Urothelium cell line (cell line): ENCODE results near the gene ZFX.
"Not testable (repeated sequence)": the region's sequence is repeated elsewhere in the genome, so short reads cannot be mapped to it uniquely, and the experiment has no call there.

Experiments used
- DNase-seq: peaks from one replicate; pipeline ENCODE4 v3.0.0; 2011; ENCODE audit warnings: low spot score, mixed read lengths
- FAIRE-seq: peaks from 2 replicates; lab custom pipeline; 2011; peaks lifted over from hg19 to GRCh38; lab: Jason Lieb, UNC

The ZFX gene

DNA sequence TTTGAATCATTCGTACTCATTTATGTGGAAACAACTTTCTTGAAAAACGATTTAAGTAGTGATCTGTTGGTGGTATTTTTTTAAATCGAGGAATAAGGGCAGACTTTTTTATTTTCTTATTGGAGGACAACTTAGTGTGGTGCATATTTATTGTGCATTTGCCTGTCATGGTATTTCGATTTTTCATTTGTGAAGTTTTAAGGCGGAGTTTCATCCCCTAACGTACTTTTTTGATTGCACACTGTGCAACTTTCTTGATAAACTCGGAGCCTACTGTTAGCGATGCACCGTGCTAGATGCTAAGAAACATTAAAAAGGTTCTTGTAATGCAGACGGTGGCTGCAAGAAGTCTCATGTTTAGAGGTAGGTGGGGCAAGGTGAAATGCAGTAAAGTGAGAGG lies 1.4 kb downstream of the ZFX start:
- DNase-seq (no peak), FAIRE-seq (no peak)

DNA sequence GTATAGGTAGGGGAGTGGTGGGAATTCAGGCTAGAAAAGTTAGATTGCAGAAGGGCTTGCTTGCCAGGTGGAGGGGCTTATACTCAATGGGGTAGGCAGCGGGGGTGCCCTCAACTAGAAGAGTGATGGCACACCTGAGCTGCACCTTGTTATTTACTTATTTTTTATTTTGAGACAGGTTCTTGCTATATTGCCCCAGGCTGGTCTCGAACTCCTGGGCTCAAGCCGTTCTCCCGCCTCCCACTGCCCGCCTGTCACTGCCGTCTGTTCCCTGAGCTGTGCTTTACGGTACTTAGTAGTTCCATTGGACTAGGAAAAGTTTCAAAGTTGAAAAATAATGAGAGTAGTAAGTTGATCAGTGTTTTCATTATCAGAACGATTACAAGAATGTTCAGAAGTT lies 2.0 kb downstream of the ZFX start:
- FAIRE-seq = no peak
- no peak for DNase-seq

DNA sequence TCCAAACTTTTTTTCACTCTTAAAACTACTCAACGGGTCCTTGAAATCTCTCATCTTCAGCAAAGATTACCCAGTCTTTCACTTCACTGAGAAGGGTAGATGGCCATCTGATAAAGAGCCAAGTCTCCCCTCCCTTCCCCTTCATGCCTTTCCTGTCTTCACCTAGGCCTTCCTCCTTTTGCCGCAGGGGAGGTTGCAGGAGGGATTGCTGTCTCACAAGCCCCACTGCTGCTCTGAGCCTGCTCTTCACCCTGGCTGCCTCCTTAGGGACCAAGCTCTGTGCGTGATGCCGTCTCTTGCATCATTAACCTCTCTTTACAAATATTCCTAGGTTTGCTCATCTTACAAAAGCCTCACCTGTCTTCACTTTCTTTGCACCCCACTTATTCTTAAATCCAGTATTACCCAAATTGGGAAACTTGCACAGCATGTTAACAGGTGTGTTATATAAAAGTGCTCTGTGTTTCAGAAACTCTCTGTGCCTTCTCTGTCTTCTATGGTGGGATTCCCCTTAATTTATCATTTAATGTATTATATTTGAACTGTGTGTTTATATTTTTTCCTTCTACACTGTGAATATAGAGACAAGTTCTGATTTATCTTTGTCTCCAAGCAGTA lies 3.8 kb downstream of the ZFX start:
- DNase-seq (no peak), FAIRE-seq (no peak)

DNA sequence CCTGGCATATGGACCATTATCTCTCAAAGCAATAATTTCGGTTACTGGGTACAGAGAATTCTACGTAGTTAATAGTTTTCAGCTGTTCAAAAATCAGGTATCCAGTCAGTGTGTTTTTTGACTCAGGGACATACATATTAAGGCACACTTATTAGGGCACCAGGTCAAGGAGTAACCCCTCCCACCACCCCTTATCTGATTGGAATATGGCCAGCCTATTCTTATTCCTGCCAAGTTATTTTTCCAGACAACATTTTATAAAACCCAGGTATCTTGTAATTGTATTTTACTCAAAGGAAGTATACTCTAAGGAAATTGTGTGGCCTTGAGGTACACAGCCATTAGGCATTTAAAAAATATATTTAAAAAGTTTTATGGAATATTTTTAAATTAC lies 4.3 kb downstream of the ZFX start:
- no peak for DNase-seq
- FAIRE-seq = no peak

DNA sequence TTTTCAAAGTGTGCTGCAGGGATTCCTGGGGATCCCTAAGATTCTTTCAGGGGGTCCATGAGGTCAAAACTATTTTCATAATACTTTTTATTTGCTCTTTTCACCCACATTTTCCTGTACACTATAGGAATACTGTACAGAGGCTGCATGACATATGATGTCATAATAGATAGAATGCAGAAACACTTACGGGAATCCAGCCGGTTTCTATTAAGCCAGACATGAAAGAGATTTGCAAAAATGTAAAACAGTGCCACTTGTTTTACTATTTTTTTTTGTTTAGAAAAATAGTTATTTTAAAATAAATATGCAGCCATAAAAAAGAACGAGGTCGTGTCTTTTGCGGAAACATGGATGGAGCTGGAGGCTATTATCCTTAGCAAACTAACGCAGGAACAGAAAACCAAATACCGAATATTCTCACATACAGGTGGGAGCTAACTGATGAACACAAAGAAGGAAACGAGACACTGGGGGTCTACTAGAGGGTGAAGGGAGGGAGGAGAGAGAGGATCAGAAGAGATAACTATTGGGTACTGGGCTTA lies 5.0 kb downstream of the ZFX start:
- FAIRE-seq (no peak), DNase-seq (no peak)

DNA sequence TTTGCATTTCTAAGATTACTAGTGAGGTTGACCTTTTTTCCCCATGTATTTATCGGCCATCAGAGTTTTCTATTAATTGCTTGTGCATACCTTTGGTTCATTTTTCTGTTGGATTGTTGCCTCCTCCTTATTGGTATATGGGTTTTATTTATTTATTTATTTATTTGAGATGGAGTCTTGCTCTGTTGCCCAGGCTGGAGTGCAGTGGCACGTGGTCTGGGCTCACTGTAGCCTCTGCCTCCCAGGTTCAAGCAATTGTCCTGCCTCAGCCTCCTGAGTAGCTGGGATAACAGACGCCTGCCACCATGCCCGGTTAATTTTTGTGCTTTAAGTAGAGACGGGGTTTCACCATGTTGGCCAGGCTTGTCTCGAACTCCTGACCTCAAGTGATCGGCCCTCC lies 6.2 kb downstream of the ZFX start:
- FAIRE-seq, DNase-seq: not testable (repeated sequence)

DNA sequence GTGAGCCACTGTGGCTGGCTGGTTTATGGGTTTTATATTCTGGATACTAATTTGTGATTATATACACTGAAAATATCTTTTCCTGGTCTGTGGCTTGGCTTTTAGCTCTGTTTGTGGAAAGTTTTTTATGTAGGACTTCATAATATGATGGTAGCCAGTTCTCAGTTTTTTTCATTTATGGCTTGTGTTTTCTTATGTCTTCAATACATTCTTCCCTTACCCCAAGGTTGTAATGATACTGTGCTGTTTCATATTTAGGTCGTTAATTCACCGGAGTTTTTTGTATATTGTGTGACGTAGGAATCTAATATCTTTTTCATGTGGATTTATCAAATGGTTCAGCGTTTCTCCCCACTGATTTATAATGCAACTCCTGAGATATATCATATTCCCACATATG lies 6.6 kb downstream of the ZFX start:
- FAIRE-seq = no peak

DNA sequence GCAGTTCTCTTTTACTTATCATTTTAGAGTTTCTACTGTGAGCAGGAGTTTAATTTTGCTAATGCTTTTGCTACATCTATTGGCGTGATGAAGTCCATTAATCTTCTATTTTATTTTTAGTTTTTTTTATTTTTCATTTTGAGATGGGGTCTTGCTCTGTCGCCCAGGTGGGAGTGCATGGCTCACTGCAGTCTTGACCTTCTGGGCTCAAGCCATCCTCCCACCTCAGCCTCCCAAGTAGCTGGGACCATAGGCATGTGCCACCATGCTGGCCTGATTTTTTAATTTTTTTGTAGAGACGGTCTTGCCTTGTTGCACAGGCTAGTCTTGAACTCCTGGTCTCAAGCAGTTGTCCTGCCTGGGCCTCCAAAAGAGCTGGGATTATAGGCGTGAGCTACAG lies 9.4 kb downstream of the ZFX start:
- FAIRE-seq (no peak), DNase-seq (no peak)

More for the DNA sequence above, 6.6 kb downstream of the ZFX start:
- DNase-seq = no peak

DNA sequence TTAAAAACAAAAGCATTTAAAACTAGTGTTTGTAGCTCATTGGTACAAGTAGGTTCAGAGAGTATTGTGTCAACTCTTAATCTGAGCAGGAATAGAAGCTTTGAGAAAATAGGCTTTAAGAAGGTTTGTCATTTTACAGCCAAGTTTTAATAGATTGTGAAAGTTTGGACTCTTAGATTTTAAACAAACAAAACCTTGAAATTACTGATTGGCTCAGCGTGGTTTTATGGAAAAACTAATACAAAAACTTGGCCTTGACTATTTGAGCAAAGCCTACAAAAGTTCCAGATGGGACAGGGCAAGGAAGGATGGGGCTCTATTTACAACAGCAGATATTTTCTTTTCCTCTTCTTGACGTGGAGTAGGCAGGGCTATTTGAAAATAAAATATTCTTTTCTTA lies 16.5 kb downstream of the ZFX start:
- DNase-seq (no peak), FAIRE-seq (no peak)

DNA sequence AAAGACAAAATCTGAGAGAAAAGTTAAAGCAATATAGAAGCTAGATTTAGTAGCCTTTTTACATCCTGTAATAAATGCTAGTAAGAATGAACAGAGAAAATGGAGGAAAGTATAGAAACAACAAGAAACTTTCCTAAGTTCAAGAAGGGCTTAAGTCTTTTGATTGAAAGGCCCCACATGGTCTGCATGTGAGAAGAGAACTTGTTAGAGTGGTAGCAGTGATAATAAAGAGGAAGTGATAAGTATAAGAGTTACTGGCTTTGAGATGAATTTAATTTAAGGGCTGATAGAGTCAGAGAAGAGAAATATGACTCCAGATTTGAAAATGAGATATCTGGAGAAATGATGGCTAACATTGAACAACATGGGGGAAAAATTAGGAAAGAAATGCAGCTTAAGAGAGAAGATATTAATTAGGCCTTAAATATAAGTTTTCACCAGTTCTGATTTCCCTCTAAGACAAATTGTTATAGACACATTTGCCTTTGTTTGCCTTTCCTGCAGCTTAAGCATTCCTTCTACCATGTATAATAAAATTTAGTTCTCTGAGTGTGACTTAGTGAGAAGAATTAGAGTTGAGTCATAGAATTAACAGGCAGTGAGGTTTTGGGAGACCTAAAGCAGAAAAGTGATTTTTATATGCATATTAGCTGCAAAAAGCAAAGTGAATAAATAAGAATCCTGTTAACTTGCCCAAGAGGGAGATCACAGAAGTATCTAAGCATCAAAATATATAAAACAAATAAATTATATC lies 18.4 kb downstream of the ZFX start:
- FAIRE-seq (no peak), DNase-seq (no peak)

DNA sequence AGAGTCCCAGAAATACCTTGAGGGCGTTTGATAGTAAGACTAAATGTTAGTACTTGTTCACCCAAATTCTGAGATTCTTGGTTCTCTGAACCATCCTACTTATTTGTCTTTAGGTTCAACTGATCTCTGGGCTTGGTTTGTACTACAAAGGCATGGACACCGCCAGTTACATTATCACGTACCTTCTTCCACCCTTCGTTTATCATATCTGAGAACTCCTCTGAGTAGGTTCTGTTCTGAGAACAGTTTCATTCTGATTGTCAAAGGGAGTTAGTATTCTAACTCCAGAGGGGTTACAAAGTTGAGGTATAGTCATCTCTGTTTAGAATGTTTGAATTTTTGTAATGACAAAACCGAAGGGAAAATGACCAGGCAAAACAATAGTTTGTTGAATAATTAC lies 19.3 kb downstream of the ZFX start:
- FAIRE-seq (no peak), DNase-seq (no peak)

DNA sequence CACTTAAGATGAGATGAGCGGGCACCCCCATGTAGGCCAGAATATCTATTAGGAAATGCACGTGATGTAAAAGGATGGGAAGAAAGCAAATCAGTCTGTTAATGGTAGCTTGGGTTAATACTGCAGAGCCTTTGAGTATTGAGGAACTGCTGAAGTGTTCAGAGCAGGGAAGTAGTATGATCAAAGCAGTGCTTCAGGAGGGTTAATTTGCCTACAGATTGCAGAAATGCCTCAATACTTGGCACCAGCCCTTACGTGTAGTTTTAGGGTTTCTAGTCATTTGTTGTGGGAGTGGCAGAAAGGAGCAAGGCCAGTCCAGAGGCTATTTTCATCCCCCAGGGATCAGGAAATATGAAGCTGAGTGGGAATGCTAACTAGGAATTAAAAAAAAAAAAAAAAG lies 19.7 kb downstream of the ZFX start:
- DNase-seq (no peak), FAIRE-seq (no peak)

DNA sequence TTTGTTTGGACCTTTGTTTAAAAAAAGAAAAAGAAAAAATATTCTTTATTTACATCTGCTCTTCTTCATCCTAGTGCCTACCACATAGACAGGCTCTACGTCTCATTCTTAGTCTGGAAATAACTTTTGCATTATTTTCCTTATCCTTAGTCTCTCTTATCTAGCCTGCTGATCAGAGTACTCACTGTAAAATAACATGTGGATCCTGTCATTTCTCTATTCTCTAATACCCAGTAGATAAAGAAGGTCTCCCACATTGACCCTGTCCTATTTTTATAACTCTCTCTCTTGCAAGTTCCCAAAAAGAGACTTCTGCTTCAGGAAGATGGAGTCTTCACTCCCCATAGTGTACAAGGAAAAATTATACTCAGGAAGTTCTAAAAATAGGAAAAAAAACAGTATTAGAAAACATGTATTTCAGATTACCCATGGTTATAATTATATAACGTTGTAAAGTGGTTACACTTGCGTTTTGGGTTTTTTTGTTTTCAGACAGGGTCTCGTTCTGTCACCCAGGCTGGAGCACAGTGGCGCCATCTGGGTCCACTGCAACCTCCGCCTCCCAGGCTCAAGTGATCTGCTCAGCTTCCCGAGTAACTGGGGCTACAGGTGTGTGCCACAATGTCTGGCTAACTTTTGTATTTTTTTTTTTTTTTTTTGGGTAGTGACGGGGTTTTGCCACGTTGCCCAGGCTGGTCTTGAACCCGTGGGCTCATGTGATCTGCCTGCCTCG lies 23.8 kb downstream of the ZFX start:
- no peak for FAIRE-seq
- no peak for DNase-seq

DNA sequence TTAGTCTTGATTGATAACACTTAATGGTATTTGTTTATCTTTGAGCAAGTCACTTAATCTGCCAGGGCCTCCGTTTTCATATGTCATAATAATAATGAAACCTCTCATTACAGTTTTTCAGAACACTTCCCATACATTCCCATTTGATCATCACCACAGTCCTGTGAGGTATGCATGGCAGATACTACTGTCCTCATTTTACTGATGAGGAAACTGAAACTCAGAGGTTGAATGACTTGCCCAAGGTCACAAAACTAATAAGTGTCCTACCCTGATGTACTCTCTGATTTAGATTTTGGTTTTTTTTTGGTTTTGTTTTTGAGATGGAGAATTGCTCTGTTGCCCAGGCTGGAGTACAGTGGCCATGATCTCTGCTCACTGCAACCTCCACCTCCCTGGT lies 25.7 kb downstream of the ZFX start:
- FAIRE-seq = no peak
- no peak for DNase-seq

DNA sequence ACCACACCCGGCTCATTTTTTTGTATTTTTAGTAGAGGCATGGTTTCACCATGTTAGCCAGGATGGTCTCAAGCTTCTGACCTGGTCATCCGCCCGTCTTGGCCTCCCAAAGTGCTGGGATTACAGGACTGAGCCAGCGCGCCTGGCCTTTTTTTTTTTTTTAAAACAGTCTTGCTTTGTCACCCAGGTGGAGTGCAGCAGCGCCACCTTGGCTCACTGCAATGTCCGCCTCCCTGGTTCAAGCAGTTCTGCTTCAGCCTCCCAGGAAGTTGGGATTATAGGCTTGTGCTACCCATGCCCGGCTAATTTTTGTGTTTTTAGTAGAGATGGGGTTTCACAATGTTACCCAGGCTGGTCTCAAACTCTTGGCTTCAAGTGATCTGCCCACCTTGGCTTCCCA lies 28.9 kb downstream of the ZFX start:
- DNase-seq = no peak
- FAIRE-seq = no peak

DNA sequence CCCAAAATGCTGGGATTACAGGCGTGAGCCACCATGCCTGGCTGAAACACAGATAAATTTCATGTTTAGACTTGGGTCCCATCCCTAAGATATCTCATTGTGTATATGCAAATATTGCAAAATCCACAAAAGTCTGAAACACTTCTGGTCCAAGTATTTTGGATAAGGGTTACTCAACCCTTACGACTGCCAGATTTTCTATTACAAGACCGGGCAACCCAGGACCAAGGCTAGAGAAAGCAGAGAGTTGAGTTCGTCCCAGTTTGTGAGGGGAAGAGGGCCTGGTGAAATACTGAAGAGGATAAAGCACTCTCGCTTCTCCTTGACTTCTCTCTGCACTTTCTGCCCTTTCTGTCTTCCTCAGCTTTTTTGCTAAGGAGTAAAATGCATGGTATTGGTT lies 34.5 kb downstream of the ZFX start:
- DNase-seq = no peak
- no peak for FAIRE-seq

DNA sequence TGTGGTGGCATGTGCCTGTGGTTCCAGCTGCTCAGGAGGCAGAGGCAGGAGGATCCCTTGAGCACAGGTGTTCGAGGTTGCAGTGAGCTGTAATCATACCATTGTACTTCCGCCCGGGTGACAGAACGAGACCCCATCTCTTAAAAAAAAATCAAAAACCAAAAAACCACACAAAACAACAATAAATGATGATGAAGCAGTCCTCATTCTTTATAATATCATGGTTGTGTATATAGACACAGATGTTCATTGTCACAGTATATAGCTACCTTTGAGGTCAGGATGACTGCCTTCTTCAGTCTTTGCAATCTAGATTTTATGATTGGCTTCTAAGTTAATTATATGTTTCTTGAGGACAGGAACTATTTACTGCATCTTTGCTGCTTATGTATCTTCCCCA lies 37.0 kb downstream of the ZFX start:
- FAIRE-seq = no peak
- DNase-seq = no peak

DNA sequence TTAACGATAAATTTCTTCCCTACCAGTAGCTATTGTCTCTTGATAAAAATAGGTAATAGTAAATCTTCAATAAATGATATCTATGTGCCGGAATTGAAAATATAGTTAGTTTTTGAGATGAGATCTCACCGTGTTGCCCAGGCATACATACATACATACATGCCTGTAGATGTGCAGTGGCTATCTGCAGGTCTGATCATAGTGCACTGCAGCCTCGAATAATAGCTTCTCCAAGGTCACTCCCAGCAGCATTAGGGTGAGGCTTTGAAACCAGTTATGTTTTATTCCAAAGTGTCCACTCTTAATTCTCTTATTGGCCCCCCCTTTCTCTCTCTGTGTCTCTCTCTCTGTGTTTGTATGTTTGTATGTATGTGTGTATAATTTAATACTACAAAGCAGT lies 37.5 kb downstream of the ZFX start:
- FAIRE-seq (no peak), DNase-seq (no peak)

DNA sequence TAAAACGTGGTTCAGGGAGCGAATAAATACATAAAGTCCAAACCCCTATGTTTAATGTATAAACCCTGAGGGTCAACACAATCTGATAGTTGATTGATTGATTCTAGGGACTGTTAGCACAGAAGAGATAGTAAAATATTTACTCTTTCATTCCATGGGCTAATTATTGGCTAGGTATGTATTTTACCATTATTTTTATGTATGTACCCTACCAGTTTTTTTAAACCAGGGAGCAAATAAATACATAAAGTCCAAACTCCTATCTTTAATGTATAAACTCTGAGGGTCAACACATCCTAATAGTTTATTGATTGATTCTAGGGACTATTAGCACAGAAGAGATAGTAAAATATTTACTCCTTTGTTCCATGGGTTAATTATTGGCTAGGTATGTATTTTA lies 40.0 kb downstream of the ZFX start:
- DNase-seq (no peak), FAIRE-seq (no peak)

DNA sequence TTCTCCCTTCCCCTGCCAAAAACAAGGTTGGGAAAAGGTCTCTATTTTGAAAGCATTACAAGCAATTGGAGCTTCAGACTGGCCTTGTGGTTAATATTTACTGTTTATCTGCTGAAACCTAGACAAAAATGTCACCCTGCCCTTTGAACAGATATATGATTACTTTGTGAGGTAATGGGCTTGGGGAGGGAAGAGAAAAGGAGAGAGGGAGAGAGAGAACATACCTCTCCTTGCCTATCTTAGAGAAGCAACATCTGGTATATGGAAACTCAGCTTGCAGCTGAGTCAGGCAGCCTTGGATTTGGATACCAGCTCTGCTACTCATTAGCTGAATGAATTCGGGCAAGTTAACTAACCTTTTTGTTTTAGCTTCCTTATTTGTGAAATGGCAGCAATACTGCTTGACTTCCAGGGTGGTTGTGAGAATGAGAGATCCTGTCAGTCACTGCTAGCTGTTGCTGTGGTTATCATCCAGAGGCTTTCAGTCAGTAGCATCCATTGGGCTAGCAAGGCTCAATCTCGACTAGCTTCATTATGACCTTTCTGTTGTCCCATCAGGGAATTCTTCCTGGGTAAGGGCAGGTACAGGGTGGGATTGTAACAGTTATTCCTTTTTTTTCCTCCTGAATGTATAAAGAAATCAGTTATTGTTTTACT lies 41.1 kb downstream of the ZFX start:
- no peak for FAIRE-seq

DNA sequence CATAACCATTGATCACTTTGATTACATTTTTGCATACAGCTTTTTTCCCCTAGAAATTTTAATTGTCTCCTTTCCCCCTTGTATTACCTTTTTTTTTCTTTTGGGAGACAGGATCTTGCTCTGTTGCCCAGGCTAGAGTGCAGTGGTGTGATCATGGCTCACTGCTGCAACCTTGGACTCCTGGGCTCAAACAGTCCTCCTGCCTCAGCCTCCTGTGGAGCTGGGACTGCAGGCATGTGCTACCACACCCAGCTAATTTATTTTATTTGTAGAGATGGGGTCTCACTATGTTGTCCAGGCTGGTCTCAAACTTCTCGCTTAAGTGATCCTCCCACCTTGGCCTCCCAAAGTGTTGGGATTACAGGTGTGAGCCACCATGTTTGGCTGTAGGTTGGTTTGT lies 47.0 kb downstream of the ZFX start:
- FAIRE-seq (no peak), DNase-seq (no peak)

More for the DNA sequence above, 41.1 kb downstream of the ZFX start:
- no peak for DNase-seq
